ENCODE data around the gene C12orf75.

DNA sequence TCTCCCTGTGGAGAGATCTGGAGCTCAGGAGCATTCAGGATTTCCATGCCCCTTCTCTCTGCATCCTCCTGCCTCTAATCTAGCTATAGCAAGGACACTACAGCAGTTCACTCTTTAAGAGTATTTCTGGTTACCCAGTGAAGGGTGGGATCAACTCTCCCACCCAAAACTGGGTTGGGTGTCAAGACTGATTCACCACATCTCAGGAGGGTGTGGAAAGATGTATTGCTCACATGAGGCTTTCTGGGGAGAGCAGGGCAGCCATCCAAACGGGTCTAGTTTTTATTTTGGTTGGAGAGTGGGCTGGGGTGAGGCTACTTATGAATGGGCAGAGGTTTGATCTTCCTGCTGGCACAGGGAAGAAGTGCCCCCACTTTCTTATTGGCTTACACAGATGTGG, 18.6 kb downstream of the C12orf75 start:
- TF ChIP-seq SIN3A (IDR thresholded peaks at IDR 0.05; ENCODE audit: borderline replicate concordance, insufficient read depth, low read length) (no peak), REST (IDR thresholded peaks at IDR 0.05; ENCODE audit: insufficient read depth in 1 of 2, low read depth in 2 of 2, low read length in 2 of 2) (no peak), TAF1 (IDR thresholded peaks at IDR 0.05; ENCODE audit: borderline replicate concordance, insufficient read depth, low read length) (no peak), POLR2AphosphoS5 (IDR thresholded peaks at IDR 0.05; ENCODE audit: low read depth, low read length) (no peak)

Measured in PFSK-1 (cell line).